NCI-H446 treated with DMSO at 0.1 percent for 48 hours (cell line): ENCODE results near the gene GRM4.

Experiments
- DNase-seq: peaks from one replicate; lab custom pipeline; 2025; lab: John Stamatoyannopoulos, UW

The GRM4 gene

DNA sequence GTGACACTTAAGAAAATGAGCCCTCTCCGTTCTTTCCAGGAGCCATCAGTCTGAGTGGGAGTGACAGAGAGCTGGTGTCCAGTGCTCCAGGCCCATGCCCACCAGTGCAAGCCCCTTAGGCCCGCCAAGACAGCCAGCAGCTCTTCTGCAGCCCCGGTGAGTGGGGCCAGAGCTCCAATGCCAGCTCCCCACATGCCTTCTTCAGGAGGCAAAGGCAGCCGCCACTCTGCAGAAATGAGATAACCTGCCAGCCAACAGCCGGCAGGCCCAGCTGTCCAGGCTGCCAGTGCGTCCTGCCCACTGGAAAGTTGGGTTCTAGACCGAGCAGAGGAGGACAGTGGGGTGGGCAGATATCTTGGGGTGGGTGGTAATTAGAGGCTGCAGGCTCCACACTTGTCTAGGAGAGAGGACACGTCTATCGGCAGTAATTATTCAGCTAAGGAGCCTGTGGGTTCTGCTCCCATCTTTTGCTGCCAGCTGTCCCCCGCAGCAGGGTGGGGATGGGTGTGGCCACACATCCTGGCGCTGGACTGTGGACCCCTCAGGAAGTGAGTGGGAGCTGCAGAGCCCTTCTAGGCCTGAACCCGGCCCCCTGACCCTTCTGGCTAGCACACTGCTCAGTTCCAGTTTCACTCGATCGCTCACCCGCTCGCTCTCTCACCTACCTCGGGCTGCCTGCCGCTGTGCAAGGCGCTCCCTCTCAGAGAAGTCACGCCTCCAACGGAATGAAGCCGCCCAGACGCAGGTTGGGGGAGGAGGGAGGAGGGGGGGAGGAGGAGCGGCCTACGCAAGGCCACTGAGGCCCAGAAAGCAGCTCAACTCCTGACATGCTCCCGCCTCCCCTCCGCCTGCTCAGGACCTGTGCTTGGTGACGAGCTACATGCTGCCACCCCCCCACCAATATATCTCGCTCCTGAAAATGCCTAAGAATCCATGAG lies 3.6 kb downstream of the GRM4 start:
- no peak for DNase-seq

DNA sequence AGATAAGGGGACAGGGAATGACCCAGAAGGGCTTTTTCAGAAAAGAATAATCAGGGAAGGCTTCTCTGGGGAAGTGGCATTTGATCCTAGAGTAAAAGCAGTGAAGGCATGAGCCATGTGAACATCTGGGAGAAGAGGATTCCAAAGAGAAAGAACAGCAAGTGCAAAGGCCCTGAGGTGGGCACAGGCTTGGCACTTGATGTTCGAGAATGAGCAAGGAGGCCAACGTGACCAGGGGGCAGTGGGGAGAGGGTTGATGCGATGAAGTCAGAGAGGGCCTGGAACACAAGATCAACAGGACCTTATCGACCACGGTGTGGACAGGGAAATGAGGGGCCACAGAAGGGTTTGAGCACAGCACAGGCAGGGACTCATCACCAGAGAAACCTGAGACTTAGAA lies 5.8 kb downstream of the GRM4 start:
- DNase-seq: no peak

DNA sequence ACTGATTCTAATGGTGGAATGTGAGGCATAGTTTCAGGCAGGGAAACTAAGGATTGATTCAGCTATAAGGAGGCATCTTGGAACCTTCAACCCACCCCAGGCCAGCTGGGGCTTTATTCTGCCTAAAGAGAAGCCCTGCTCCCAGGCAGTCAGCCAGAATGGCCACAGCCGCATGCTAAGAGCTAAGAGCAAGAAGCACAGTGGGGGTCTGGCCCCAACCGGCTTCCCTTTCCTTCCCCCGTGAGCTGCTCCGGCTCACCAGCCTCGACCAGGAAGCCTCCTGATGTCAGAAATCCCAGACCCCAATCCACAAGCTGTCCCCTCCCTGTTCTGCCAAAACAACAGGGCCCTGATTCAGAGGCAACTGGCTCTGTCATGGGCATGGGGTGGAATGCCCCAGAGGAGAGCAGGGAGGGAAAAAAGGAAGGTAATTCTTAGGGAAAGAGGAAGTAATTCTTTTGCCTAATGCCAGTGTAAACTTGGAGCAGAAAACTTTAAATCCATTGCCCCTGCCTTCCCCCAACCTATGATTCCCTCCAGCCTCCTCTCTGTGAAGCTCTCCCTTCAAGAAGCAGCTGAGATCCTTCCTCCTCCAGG lies 6.9 kb downstream of the GRM4 start:
- no peak for DNase-seq

DNA sequence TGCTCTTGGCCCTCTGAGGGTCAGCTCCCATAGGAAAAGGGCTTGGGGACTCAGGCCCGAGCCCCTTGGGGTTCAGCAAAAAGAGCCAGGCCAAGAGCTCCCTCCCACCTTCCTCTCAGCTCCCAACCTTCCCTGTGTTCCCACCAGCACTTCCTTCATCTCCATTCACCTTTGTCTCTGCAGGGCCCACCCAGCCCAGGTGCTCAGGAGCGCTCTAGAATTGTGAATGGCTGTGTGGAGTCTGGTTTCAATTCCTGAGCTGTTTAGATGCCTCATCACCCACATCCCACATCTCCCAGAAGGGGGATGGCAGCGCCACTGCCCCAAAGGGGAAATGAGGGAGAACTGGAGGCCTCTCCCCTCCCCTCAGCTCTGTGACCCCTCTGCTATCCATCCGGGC lies 7.7 kb downstream of the GRM4 start:
- DNase-seq: no peak

DNA sequence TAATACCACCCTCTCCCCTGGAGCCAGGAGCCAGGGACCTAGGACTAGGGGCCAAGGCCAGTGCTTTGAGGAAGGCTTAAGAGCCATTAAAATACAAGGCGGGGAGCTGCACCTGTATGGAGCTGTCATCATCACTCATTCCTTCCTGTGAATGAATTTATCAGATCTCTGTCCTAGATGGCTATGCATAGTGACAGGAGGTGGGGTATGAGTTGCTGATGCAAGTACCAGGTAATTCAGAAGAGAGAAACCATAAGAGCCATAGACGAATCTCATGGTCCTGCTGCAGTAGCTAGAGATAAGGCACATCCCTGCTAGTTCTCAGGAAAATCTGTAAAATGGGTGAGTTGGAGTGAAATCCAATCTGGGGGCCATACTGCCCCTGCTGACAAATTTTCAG lies 10.3 kb downstream of the GRM4 start:
- no peak for DNase-seq

- DNase-seq: no peak
Measured at GRCh38 chr6:34132486-34133185, 13.3 kb downstream of the GRM4 start.

- DNase-seq: no peak
Measured at GRCh38 chr6:34131326-34132290, 14.3 kb downstream of the GRM4 start.

DNA sequence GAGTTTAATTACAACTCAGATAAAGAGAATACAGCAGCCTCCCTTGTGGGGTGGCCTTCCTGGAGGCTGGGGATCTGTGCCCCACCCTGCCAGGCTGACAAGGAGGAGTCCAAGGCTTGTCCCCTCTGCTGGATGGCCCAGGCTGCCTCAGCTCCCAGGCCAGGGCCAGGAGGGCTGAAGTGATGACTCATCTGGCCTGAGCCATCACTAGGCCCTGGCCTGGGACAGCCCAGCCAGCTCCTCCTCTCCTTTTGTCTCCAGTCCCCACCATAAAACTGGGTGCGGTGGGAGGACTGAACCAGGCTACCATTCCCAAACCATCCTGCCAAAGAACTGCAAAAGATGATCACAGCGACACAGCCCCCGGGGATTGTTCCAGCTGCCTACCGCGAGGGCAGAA lies 15.0 kb downstream of the GRM4 start:
- DNase-seq: no peak

- no peak for DNase-seq
Measured at GRCh38 chr6:34129753-34130152, 16.1 kb downstream of the GRM4 start.

- no peak for DNase-seq
Measured at GRCh38 chr6:34128045-34128444, 17.8 kb downstream of the GRM4 start.

- DNase-seq: no peak
Measured at GRCh38 chr6:34126419-34126818, 19.5 kb downstream of the GRM4 start.

GRCh38 chr6:34125939-34126338 lies 19.9 kb downstream of the GRM4 start:
- no peak for DNase-seq

DNA sequence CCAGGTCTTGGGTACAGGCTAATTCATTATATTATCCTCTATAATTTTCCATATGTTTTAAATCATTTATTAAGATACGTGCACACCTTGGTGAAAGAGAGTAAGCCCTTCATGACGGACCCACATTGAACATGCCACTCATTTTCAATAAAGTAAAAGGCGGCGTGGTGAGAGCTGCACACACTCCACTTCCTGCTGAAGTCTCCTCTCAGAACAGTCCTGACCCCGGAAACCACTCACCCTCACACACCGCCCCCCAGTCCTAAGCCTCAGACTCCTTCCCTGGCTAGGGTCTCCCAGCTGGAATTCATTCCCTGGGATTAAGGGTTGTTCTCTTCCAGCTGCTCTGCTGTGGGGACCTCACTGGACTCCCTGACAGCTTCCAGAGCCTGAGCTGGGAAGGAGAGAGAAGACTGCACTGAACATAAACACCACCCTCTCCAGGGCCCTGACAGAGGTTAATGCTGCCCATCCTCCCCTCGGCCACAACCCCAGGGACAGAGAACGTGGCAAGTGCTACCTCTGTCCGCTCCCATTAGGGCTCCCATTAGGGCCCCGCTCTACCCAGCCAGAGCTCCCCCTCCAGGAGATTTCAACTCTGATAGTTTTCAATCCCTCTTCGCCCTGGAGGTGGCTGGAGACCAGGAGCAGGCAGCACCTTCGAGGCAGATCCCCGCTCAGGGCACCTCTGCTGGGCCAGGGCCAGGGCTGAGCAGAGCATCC lies 24.8 kb downstream of the GRM4 start:
- DNase-seq: no peak

DNA sequence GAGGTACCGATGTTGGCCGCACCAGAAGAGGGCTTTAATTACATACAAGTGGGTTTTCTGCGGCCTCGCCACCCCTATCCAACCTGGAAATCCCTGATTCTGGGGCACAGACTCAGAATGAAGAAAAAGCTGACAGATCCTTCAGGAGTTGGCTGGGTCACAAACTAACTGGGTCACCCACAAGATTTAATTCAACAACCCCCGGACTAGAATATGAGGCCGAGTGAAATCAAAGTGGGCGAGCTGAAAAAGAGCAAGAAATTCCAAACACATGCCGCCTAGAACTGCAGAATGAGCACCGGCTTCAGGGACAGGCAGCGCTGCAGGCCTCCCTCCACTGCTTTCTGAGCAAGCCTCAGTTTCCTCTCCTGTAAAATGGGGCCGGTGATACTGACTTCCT lies 30.0 kb downstream of the GRM4 start:
- no peak for DNase-seq

DNA sequence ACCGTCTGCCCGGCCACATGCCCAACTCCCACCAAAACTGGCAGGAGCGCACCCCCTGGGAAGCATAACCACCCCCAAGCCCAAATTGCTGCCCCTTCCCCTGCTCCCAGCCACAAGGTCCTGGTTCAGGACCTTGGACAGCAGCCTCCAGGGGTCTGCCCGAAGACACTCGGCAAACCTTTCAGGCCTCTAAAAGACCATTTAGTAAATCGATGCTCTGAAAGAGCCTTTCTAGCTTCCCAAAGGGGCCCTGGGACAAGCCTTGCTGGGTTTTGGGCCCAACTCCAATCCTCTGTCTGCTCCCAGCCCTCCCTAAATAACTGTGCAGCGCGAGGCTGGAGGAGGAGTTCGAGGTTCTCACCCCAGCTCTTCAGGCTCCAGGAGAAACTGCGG lies 30.5 kb downstream of the GRM4 start:
- no peak for DNase-seq

- DNase-seq: no peak
Measured at GRCh38 chr6:34114695-34115402, 31.0 kb downstream of the GRM4 start.

DNA sequence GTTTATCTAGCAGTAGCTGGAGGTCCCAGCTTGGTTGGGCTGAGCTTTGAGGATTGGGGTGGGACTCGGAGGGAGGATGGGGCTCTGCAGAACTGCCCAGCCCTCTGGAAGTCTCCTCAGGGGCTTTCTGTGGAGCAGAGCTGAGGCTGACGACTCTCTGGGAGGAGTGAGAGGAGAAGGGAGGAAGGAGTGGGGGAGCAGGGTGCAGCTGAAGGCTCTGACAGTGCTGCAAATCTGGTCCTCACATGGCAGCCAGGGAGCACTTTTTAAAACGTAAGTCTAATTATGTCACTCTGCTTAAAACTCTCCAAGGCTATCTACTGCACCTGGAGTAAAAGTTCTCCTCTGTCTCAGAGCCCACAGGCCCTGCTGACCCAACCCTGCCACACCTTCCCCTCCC lies 32.4 kb downstream of the GRM4 start:
- no peak for DNase-seq

GRCh38 chr6:34112126-34112525 lies 33.8 kb downstream of the GRM4 start:
- no peak for DNase-seq

DNA sequence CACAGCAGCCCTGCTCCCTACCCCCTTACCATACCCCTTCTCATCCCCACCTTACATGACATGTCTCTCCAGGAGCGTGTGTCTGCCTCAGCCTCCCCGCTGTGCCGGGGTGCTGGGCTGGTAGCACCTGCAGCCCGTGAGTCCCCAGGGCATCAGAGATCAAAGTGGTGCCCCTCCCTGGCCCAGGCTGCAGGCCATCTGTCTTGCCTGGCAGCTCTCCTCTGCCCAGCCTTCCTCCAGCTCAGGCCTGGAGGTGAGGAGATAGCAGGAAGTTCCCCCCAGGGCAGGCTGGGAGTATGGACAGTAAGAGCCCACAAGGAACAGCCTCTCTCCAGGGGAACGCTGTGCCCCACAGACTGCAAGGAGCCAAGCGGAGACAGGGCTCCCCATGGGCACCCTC lies 35.3 kb downstream of the GRM4 start:
- DNase-seq: no peak

DNA sequence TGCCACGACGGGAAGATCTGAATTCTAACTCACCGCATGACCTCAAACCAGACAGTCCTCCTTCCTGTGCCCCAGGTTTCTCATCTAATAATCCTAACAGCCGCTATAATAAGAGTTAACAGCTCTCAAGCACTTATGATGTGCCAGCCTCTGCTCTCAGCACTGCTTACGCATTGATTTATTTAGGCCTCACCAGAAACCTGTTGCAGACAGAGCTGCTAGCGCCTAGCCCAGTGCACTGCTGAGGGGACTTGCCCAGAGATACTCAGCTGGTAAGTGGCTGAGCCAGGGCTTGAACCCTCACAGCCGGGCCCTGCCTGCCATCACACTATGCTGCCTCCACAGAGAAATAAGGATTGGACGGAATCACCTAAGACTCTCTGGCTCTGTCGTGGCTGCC lies 37.7 kb downstream of the GRM4 start:
- no peak for DNase-seq

DNA sequence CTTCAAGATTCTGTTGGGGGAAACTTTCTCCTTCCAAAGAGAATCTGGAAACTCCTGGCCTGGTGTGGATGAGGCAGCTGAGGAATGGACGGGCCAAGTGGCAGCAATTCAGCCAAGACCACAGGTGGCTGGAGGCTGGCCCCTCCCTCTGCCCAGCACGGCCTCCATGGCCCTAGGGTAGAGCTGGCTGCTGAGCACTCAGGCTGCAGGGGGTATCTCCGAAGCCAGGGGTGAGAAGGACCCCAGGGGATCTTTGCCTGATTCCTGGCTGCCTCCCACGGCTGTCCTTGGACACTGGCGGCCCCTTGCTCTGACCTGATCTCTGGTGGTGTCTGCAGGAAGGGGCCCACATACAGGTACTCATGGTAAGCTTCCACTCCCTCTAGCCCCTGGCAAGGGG lies 39.0 kb downstream of the GRM4 start:
- no peak for DNase-seq
